ENCODE measurements around the gene FARS2. TPM values are rescaled to one million over a fixed set of nuclear protein-coding genes. Genes with fewer than 3 reads are reported as not detected.

Gene FARS2
- total RNA-seq, 2 experiments from 2014 or later, result 13.8 to 14.3 TPM

DNA sequence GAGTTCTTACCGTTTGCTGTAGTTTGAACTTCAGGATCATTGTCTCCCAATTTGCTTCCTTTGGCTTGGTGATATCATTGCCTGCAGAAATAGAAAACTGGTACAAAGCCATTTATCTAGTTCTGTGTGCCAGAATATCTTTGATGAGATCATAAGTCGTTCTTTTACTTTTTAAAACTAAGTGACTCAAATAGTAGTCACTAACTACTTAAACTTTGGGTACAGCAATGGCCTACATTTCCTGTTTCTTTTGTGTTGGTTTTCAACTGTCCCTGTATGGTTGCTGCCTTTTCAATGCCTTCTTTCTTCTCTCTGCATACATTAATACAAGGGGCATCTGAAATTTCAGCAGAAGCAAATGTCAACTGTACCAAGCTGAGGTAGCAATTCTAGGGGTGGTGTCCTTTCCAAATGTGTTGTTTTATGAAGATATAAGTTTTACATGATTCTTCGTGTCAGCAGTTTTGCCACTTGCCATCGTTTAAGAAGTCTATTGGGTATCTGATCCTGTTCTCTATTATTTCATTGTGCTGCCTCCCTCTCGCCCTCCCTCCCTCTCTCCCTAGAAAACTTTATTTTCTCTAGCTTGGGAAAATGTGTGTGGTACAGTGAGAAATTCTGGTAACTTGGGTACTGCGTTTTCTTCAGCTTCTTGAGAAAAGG, 238.5 kb downstream of the FARS2 start:
- ChIA-PET CTCF (ENCODE audit: unreplicated experiment) (no interaction called here), POLR2A (no interaction called here)
- Histone ChIP-seq H2AFZ (ENCODE audit: low read length) (no peak overlapping the region), H3K9me2 (ENCODE audit: insufficient read depth, low read length) (no peaks in the 10 kb centered on the region), H3K9me3 (ENCODE audit: low read length) (no peaks in the 10 kb centered on the region), H3K4me2 (ENCODE audit: low read length) (no peak overlapping the region), H3K79me2 (ENCODE audit: insufficient read depth, low read depth, low read length) (no peaks in the 10 kb centered on the region), H3K4me1 (ENCODE audit: insufficient read depth, low read length, poor library complexity, severe bottlenecking) (no peaks in the 10 kb centered on the region), H3K27ac (ENCODE audit: low read depth, low read length, poor library complexity, severe bottlenecking) (no peak overlapping the region), H3K36me3 (ENCODE audit: insufficient read depth, low read length) (no peaks in the 10 kb centered on the region), H4K20me1 (ENCODE audit: insufficient read depth, low read length) (no peaks in the 10 kb centered on the region), H3K4me3 (ENCODE audit: low read depth, low read length, poor library complexity, severe bottlenecking) (no peak overlapping the region)
- no peak for TF ChIP-seq EZH2phosphoT487 (IDR thresholded peaks at IDR 0.05; ENCODE audit: borderline replicate concordance, low read depth, low read length)
- TF ChIP-seq, protein P1, sequence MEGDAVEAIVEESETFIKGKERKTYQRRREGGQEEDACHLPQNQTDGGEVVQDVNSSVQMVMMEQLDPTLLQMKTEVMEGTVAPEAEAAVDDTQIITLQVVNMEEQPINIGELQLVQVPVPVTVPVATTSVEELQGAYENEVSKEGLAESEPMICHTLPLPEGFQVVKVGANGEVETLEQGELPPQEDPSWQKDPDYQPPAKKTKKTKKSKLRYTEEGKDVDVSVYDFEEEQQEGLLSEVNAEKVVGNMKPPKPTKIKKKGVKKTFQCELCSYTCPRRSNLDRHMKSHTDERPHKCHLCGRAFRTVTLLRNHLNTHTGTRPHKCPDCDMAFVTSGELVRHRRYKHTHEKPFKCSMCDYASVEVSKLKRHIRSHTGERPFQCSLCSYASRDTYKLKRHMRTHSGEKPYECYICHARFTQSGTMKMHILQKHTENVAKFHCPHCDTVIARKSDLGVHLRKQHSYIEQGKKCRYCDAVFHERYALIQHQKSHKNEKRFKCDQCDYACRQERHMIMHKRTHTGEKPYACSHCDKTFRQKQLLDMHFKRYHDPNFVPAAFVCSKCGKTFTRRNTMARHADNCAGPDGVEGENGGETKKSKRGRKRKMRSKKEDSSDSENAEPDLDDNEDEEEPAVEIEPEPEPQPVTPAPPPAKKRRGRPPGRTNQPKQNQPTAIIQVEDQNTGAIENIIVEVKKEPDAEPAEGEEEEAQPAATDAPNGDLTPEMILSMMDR (conservative IDR thresholded peaks at IDR 0.05; ENCODE audit: low read length), result no peak
- no peak for DNase-seq (ENCODE audit: low spot score)
- intact Hi-C loops (cut with micrococcal nuclease; ENCODE audit: unreplicated experiment), result no loop called here
- BruUV-seq (replicated peaks), result no TSS peak

DNA sequence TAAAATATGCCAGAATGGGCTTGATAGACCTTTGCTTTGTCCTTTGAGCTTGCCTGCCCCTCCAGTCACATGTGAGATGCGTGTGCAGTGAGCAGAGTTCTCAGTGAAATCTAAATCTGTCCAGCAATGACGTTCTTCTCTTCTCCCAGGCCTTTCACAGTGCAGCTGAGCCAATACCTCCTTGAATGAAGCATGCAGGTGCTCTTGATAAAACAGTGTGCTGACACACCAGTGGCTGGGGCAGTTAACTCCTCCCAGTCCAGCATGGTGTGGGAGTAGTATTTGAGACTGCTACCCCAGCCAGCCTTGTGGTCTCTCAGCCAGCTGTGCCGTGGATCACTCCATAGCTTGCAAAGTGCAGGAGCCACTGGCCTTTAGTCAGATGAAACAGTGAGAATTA, 240.5 kb downstream of the FARS2 start:
- Histone ChIP-seq H3K4me2 (ENCODE audit: low read length) (no peak overlapping the region), H3K9me2 (ENCODE audit: insufficient read depth, low read length) (no peaks in the 10 kb centered on the region), H2AFZ (ENCODE audit: low read length) (no peak overlapping the region), H3K4me1 (ENCODE audit: insufficient read depth, low read length, poor library complexity, severe bottlenecking) (peaks cover 6% of the 10 kb centered on the region), H3K4me3 (ENCODE audit: low read depth, low read length, poor library complexity, severe bottlenecking) (no peak overlapping the region), H3K9me3 (ENCODE audit: low read length) (no peaks in the 10 kb centered on the region), H3K79me2 (ENCODE audit: insufficient read depth, low read depth, low read length) (no peaks in the 10 kb centered on the region), H3K36me3 (ENCODE audit: insufficient read depth, low read length) (no peaks in the 10 kb centered on the region), H4K20me1 (ENCODE audit: insufficient read depth, low read length) (no peaks in the 10 kb centered on the region), H3K27ac (ENCODE audit: low read depth, low read length, poor library complexity, severe bottlenecking) (no peak overlapping the region)
- intact Hi-C loops (cut with micrococcal nuclease; ENCODE audit: unreplicated experiment), result no loop called here
- BruUV-seq (replicated peaks), result no TSS peak
- DNase-seq (ENCODE audit: low spot score), result no peak
- POLR2A ChIA-PET, result no interaction called here
- CTCF ChIA-PET (ENCODE audit: unreplicated experiment), result no interaction called here
- TF ChIP-seq EZH2phosphoT487 (IDR thresholded peaks at IDR 0.05; ENCODE audit: borderline replicate concordance, low read depth, low read length), result no peak
- TF ChIP-seq, protein P1 (conservative IDR thresholded peaks at IDR 0.05; ENCODE audit: low read length), result no peak

DNA sequence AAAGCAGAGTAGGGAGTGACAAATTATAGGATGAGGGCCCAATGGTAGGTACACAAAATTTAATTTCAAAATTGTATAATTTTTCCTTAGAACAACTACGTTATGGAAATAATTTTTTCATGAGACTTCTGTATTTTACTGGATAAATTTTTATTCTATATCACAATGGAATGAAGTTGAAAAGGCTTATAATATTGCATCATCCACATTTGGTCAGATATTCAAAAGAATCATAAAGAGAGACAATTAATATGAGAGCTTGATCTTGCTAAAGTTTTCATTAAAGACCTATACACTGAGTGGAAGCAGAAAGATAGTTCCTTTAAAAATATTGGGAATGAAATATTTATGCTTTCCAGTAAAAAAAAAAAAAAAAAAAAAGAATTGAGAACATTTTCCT, 242.8 kb downstream of the FARS2 start:
- no peak for TF ChIP-seq EZH2phosphoT487 (IDR thresholded peaks at IDR 0.05; ENCODE audit: borderline replicate concordance, low read depth, low read length)
- TF ChIP-seq, protein P1 (conservative IDR thresholded peaks at IDR 0.05; ENCODE audit: low read length), result no peak
- intact Hi-C loops (cut with micrococcal nuclease; ENCODE audit: unreplicated experiment), result no loop called here
- ChIA-PET POLR2A (interaction anchor here (0.6 to 1.7 kb wide), 7 partner anchors 9 to 722 kb away, joined by 3 to 5 read pairs (median 4); no protein-coding TSS in a partner anchor), CTCF (ENCODE audit: unreplicated experiment) (no interaction called here)
- H3K9me3 ChIP-seq (ENCODE audit: low read length), result no peaks in the 10 kb centered on the region
- no peaks in the 10 kb centered on the region for H4K20me1 ChIP-seq (ENCODE audit: insufficient read depth, low read length)
- H2AFZ ChIP-seq (ENCODE audit: low read length), result no peak overlapping the region
- H3K4me3 ChIP-seq (ENCODE audit: low read depth, low read length, poor library complexity, severe bottlenecking), result no peak overlapping the region
- DNase-seq (ENCODE audit: low spot score), result no peak
- no peaks in the 10 kb centered on the region for H3K36me3 ChIP-seq (ENCODE audit: insufficient read depth, low read length)
- no peak overlapping the region for H3K4me2 ChIP-seq (ENCODE audit: low read length)
- no TSS peak for BruUV-seq (replicated peaks)
- no peaks in the 10 kb centered on the region for H3K79me2 ChIP-seq (ENCODE audit: insufficient read depth, low read depth, low read length)
- no peaks in the 10 kb centered on the region for H3K9me2 ChIP-seq (ENCODE audit: insufficient read depth, low read length)
- H3K4me1 ChIP-seq (ENCODE audit: insufficient read depth, low read length, poor library complexity, severe bottlenecking), result peaks cover 11% of the 10 kb centered on the region
- no peak overlapping the region for H3K27ac ChIP-seq (ENCODE audit: low read depth, low read length, poor library complexity, severe bottlenecking)
